ENCODE measurements around the gene SLC25A2. TPM values are rescaled to one million over a fixed set of nuclear protein-coding genes. Genes with fewer than 3 reads are reported as not detected.
"Not testable (repeated sequence)": the region's sequence is repeated elsewhere in the genome, so short reads cannot be mapped to it uniquely, and the experiment has no call there.

SLC25A2 gene
- total RNA-seq, 1 donor from 2014 or later, result 0.16 TPM

DNA sequence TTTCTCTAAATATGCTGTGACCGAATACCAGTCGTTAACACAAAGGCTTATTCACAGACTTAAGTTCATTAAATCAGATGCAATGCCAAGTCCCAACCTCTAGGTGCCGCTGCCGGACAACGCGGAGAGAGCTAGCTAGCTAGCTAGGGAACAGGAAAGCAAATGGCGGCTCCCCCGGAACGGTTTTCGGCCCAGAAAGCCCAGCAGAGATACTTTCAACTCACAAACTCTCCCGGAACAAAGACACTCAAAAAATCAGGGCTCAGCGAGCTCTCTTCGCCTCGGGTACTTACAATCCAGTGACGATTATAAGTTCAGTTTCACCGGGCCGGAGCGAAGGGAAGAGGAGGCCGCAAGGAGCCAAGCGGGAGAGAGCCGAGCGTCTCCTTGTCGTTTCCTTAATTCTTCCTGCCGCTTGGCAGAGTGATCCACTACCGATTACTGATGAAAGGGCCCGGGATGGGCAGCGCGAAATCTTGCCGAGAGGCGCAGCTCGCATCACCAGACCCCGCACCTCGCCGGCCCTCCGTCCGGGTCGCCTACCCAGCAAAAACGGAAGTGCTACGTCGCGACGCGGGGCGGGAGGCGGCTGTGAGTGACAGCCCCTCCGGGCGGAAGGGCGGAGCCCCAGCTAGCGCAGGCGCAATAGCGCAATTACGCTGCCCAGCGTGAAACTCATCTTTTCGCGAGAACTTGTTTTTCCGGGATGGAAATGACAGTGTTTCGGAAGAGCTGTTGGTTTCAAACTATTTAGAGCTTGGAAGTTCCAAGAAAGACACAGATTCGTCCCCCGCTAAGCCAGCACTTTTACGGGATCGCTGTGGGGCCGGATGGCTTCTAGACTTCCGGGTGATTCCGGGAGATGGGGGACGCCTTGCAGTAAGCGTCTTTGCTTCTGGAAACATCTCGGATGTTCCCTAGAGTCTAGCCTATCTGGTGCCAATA is 16.6 kb upstream of the SLC25A2 start, which contains the start of gene TAF7:
TAF7 (minus strand) TSS at position 560 of the 945 bp plus-strand sequence. CDS start 740 bp downstream, outside the sequence.
- ATAC-seq (ENCODE audit: poor library complexity) (peak; percentile 100), DNase-seq (peak; percentile 94)
- intact Hi-C loops (cut with DNase I), result loop anchor here (5.0 kb wide), 1 partner anchor 242 kb away; no protein-coding TSS in a partner anchor

DNA sequence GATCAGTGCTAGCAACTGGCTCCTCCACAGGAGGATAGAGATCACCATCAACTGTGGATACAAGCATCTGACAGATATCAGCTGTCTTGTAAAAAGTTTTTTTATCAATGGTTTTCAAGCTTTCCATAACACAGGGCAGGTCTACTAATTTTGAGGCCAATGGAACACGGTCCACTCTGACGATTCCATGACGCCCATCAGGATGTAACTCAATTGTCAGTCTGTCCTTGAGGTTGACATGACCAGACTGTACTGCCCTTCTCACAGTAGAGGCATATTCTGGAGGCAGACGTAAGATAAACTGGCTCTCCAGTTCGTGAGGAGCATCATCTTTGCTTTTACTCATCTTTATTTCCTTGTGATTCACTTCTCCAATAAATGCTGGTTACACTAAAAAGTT is 15.8 kb upstream of the SLC25A2 start:
- no peak for ATAC-seq (ENCODE audit: poor library complexity)
- DNase-seq, result no peak
- intact Hi-C loops (cut with DNase I), result loop anchor here (5.0 kb wide), 1 partner anchor 243 kb away; no protein-coding TSS in a partner anchor

DNA sequence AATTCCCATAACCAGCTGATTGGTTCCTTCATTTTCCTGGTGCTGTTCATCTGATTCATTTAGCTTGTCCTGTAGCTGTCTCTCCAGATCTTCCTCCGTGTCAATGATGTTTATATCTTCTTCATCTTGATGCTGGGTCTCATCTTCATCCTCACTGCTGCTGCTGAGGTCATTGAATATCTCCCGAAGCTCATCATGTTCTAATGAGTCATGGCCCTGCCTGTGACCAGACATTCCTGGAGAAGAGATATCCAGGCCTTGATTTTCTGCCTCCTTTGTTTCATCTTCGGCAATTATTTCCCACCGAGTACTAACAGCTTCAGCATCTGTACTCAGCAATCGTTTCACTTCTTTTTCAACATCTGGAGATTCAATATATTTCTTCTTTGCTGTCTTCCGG is 15.4 kb upstream of the SLC25A2 start:
- intact Hi-C loops (cut with DNase I), result no loop called here
- DNase-seq (no peak), ATAC-seq (ENCODE audit: poor library complexity) (no peak)

DNA sequence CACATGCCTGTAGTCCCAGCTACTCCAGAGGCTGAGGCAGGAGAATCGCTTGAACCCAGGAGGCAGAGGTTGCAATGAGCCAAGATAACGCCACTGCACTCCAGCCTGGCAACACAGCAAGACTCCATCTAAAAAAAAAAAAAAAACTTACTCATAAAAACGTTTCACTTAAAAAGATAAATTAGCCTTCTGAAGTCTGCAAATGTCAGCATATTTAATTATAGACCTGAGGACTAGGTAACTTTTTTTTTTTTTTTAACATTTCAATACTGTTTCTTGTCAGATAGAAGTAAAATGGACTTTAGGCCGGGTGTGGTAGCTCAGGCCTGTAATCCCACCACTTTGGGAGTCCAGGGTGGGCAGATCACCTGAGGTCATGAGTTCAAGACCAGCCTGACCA is 13.1 kb upstream of the SLC25A2 start:
- ATAC-seq (ENCODE audit: poor library complexity); DNase-seq; intact Hi-C loops (cut with DNase I): not testable (repeated sequence)

DNA sequence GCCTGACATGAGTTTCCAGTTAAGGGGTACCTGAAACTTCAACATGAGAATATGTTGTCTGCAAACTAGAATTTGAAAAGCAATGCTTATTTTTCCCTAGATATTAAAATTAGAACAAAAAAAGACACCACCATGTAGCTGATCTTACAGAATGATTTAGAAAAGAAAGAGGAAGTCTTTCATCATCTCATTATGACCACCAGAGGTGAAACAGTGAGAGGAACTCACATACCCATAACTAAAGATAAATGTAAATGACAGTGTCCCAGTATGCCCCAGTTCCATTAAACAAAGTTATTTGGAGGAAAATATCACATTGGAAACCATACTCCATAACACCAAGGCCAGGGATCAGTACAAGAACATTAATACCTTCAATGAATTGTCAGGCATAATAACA is 9.9 kb upstream of the SLC25A2 start:
- intact Hi-C loops (cut with DNase I), result no loop called here
- ATAC-seq (ENCODE audit: poor library complexity), result no peak
- DNase-seq, result no peak

DNA sequence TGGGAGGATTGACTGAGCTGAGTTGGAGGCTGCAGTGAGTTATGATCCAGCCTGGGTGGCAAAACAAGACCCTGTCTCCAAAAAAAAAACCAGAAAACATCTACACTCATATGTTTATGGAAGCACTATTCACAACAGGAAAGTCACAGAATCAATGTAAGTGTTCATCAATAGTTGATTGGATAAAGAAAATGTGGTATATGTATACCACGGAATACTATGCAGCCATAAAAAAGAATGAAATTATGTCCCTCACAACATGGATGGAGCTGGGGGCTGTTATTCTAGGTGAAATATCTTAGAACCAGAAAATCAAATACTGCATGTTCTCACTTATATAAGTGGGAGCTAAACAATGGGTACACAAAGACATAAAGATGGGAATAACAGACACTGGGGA is 2.8 kb upstream of the SLC25A2 start:
- intact Hi-C loops (cut with DNase I), result no loop called here
- ATAC-seq (ENCODE audit: poor library complexity) (no peak), DNase-seq (no peak)

DNA sequence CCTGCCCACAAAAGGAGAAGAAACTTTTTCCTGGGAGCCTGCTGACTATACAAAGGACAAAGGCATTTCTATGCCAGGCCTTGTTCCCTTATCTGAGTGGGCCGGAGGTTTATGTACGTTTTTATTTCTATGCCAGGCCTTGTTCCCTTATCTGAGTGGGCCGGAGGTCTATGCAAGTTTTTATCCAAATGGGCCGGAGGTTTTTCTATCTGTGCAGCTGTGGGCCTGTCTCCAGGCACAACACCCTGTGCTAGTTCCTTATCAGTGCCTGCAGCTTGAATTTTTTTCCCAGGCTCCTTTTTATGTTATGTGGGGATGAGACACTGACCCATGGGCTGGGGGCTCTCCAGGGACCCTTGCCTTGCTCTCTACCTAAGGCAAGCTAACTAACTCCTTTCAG is 5.5 kb downstream of the SLC25A2 start:
- ATAC-seq (ENCODE audit: poor library complexity) (no peak), DNase-seq (no peak)
- intact Hi-C loops (cut with DNase I), result no loop called here

DNA sequence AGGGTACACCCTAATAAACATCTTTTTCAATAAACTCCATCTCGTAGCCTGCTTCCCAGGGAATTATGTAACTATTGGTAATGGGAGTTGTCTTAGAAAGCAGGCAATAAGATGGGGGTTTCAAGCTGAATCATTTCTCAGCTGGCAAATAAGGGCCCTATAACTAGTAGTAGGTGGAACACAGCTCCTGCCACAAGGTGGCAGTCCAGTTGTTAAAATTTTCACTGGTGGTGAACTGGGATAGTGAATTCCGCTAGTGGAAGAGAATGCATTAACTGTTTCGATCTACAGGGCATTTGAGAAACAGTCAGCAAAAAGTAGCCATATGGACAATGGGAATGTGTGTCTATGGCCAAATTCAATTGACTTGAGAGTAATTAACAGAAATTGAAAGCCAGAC is 30.9 kb downstream of the SLC25A2 start:
- DNase-seq (no peak), ATAC-seq (ENCODE audit: poor library complexity) (no peak)
- intact Hi-C loops (cut with DNase I), result no loop called here

DNA sequence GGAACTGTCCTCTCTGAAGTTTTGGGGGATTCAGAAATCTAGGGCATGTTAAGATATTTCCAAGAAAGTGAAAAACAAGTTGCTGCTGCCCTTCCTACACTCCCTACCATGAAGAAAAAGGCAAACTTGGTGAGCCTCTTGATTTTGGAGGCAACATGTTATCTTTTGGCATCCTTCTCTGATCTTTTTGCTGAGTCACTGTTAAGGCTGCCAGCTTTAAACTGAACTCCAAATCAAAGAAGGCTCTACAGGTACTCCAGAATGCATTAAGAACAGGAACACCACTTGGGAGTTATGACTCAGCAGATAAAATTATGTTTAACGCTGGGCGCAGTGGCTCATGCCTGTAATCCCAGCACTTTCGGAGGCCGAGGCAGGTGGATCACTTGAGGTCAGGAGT is 34.7 kb downstream of the SLC25A2 start:
- no peak for DNase-seq
- intact Hi-C loops (cut with DNase I), result loop anchor here (5.0 kb wide), 1 partner anchor 33 kb away; the partner anchor contains the start of gene SLC25A2
- ATAC-seq (ENCODE audit: poor library complexity), result no peak

DNA sequence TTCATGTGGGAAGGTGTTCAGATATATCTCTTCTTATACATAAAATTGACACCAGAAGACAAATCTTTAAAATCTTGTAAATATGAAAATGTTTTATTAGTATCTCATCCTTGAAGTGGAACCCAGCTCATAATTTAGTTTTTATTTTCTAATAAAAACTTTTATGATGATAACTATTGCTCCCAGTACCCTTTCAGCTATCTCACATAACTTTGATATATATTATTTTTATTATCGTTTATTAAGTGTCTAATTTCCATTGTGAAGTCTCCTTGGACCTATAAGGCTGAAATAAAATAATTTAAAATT is 42.7 kb downstream of the SLC25A2 start:
- intact Hi-C loops (cut with DNase I), result no loop called here
- no peak for DNase-seq
- no peak for ATAC-seq (ENCODE audit: poor library complexity)

DNA sequence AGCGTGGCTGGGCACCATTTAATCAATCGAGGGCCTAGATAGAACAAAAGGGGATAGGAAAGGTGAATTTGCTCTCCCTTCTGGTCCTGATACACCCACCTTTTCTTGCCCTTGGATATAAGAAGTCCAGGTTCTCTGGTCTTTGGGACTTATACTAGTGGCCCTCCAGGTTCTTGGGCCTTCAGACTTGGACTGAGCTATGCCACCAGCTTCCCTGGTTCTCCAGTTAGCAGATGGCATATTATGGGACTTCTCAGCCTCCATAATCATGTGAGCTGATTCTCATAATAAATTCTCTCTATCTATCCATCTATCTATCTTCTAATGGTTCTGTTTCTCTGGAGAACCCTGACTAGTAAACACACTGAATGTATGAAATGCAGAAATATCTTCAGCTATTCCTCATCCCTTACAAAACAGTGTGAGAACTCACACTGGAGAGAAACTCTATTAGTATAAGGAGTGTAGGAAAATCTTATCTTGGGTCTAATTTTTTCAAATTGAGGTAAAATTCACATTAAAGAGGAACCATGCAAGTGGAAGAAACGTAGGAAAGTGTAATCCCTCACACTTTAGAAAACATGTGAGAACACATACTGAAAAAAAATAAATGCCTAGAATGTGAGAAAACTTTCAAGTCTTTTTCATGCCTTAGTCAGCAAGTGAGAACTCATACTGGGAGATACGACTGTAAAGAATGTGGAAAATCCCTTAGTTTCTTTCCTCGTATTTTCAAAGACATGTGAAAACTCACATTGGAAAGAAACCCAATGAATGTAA is 43.2 kb downstream of the SLC25A2 start:
- ATAC-seq (ENCODE audit: poor library complexity) (no peak), DNase-seq (no peak)
- intact Hi-C loops (cut with DNase I), result no loop called here

DNA sequence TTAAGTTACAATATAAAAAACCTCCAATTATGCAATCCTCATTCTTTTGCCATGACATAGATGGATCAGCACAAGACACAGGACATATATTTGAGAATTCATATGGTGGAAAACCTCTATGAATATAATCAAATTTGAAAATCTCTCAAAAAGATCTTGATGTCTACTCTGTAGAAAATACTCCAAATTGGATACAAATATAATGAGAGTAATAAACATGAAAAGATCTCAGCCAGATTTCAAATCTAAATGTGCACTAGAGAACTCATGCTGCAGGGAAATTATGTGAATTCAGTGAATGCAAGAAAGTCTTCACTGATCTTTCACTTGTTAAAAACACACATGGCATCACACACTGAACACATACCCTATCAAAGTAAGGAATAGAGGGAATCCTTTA is 44.9 kb downstream of the SLC25A2 start:
- ATAC-seq (ENCODE audit: poor library complexity) (no peak), DNase-seq (no peak)
- intact Hi-C loops (cut with DNase I), result no loop called here

DNA sequence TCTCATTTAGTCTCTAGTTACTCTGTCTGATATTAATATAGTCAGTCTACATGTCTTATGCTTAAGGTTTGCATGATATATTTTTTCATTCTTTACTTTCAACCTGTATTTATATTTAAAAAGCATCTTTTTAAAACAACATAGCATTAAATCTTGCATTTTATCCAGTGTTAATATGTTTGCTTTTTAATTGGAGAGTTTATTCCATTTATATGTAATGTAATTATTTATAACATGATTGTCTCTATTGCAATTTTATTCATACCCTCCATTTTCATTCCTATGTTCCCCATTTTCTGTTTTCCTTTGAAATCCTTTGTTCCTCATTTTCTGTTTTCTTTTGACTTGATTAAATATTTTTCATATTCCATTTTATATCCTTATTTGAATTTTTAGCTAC is 45.4 kb downstream of the SLC25A2 start:
- ATAC-seq (ENCODE audit: poor library complexity), result no peak
- intact Hi-C loops (cut with DNase I), result no loop called here
- no peak for DNase-seq

Other genes starting within 250 kb of the SLC25A2 start
- gene PCDHB2, start 209.4 kb downstream of the SLC25A2 start, total RNA-seq, result 2.0 TPM
- 1.4 TPM for gene PCDHB3, start 203.6 kb downstream of the SLC25A2 start, total RNA-seq
- gene PCDHB4, start 182.2 kb downstream of the SLC25A2 start, total RNA-seq, result 1.7 TPM
- 1.3 TPM for gene PCDHB5, start 168.8 kb downstream of the SLC25A2 start, total RNA-seq
- gene PCDHB6, start 154.0 kb downstream of the SLC25A2 start, total RNA-seq, result 0.35 TPM
- gene PCDHB7, start 131.4 kb downstream of the SLC25A2 start, total RNA-seq, result 0.62 TPM
- gene PCDHB8, start 126.3 kb downstream of the SLC25A2 start, total RNA-seq, result 2.1 TPM
- 2.2 TPM for gene PCDHB16, start 121.7 kb downstream of the SLC25A2 start, total RNA-seq
- gene PCDHB9, start 116.9 kb downstream of the SLC25A2 start, total RNA-seq, result 0.81 TPM
- 0.81 TPM for gene PCDHB10, start 111.7 kb downstream of the SLC25A2 start, total RNA-seq
- 0.73 TPM for gene PCDHB11, start 104.4 kb downstream of the SLC25A2 start, total RNA-seq
- gene PCDHB12, start 95.3 kb downstream of the SLC25A2 start, total RNA-seq, result 1.0 TPM
- gene PCDHB13, start 90.1 kb downstream of the SLC25A2 start, total RNA-seq, result 2.8 TPM
- gene PCDHB14, start 80.7 kb downstream of the SLC25A2 start, total RNA-seq, result 3.3 TPM
- 3.9 TPM for gene PCDHB15, start 58.7 kb downstream of the SLC25A2 start, total RNA-seq
- 101 TPM for gene TAF7, start 16.7 kb upstream of the SLC25A2 start, total RNA-seq
- gene PCDHGA1, start 26.5 kb upstream of the SLC25A2 start, total RNA-seq, result 2.7 TPM
- gene PCDHGA2, start 34.7 kb upstream of the SLC25A2 start, total RNA-seq, result 6.5 TPM
- 13.0 TPM for gene PCDHGA3, start 39.8 kb upstream of the SLC25A2 start, total RNA-seq
- gene PCDHGB1, start 46.0 kb upstream of the SLC25A2 start, total RNA-seq, result 7.8 TPM
- gene PCDHGA4, start 51.0 kb upstream of the SLC25A2 start, total RNA-seq, result 9.3 TPM
- 9.2 TPM for gene PCDHGB2, start 55.9 kb upstream of the SLC25A2 start, total RNA-seq
- 6.6 TPM for gene PCDHGA5, start 60.1 kb upstream of the SLC25A2 start, total RNA-seq
- gene PCDHGB3, start 66.2 kb upstream of the SLC25A2 start, total RNA-seq, result 7.6 TPM
- 6.7 TPM for gene PCDHGA6, start 69.8 kb upstream of the SLC25A2 start, total RNA-seq
- gene PCDHGA7, start 78.7 kb upstream of the SLC25A2 start, total RNA-seq, result 7.7 TPM
- 5.8 TPM for gene PCDHGB4, start 83.6 kb upstream of the SLC25A2 start, total RNA-seq
- gene PCDHGA8, start 88.6 kb upstream of the SLC25A2 start, total RNA-seq, result 10.1 TPM
- gene PCDHGB5, start 93.9 kb upstream of the SLC25A2 start, total RNA-seq, result 7.2 TPM
- gene PCDHGA9, start 98.7 kb upstream of the SLC25A2 start, total RNA-seq, result 4.3 TPM
- 6.2 TPM for gene PCDHGB6, start 104.0 kb upstream of the SLC25A2 start, total RNA-seq
- gene PCDHGA10, start 108.9 kb upstream of the SLC25A2 start, total RNA-seq, result 5.4 TPM
- gene PCDHGB7, start 113.6 kb upstream of the SLC25A2 start, total RNA-seq, result 9.8 TPM
- gene PCDHGA11, start 117.0 kb upstream of the SLC25A2 start, total RNA-seq, result 5.1 TPM
- 4.9 TPM for gene PCDHGA12, start 126.5 kb upstream of the SLC25A2 start, total RNA-seq
- 17.1 TPM for gene PCDHGC3, start 171.9 kb upstream of the SLC25A2 start, total RNA-seq
- 3.0 TPM for gene PCDHGC4, start 181.0 kb upstream of the SLC25A2 start, total RNA-seq
- 3.0 TPM for gene PCDHGC5, start 185.0 kb upstream of the SLC25A2 start, total RNA-seq

Data from Right ventricle myocardium superior (tissue), 1 donor.